DND-41 (cell line): ENCODE measurements around the gene SERP2.

Experiments used
- ATAC-seq: fragments of 200-7000 bp; cut with Tn5 transposase; 3 replicates; pipeline ENCODE4 v1.9.1; 2021; ENCODE audit warnings: low read depth; ENCODE audit not compliant: insufficient read depth
- DNase-seq: peaks from one replicate; pipeline ENCODE4 v3.0.0-alpha.2; 2020
- H2AFZ ChIP-seq: 2 replicates; pipeline ENCODE4 v1.6.0; 2012; ENCODE audit warnings: low read depth, low read length
- H3K27ac ChIP-seq: 2 replicates; pipeline ENCODE4 v1.5.1; 2012; ENCODE audit warnings: low read length, inconsistent platforms
- H3K27me3 ChIP-seq: fragments of 200-600 bp; sonication (generic); 2 replicates; pipeline ENCODE4 v1.6.0; 2012; ENCODE audit warnings: low read length, mild to moderate bottlenecking, inconsistent platforms; ENCODE audit not compliant: insufficient read depth, poor library complexity
- H3K36me3 ChIP-seq: 2 replicates; pipeline ENCODE4 v1.5.1; 2012; ENCODE audit warnings: low read length, inconsistent platforms; ENCODE audit not compliant: insufficient read depth
- H3K4me1 ChIP-seq: 2 replicates; pipeline ENCODE4 v1.5.1; 2012; ENCODE audit warnings: mild to moderate bottlenecking, low read length; ENCODE audit not compliant: insufficient read depth
- H3K4me2 ChIP-seq: 2 replicates; pipeline ENCODE4 v1.6.0; 2012; ENCODE audit warnings: mild to moderate bottlenecking, moderate library complexity, low read length, inconsistent platforms; ENCODE audit not compliant: insufficient read depth
- H3K4me3 ChIP-seq, 2 experiments: fragments of 200-600 bp in 1 of 2; shearing (Covaris generic) in 1 of 2; 2 replicates each; pipeline ENCODE4 v1.5.1; 2012 to 2016; ENCODE audit warnings: inconsistent platforms in 2 of 2, low read length in 2 of 2, mild to moderate bottlenecking in 2 of 2, low read depth in 1 of 2, moderate library complexity in 1 of 2
- H3K79me2 ChIP-seq: 2 replicates; pipeline ENCODE4 v1.6.0; 2012; ENCODE audit warnings: low read length, inconsistent platforms; ENCODE audit not compliant: insufficient read depth
- H3K9ac ChIP-seq: 2 replicates; pipeline ENCODE4 v1.6.0; 2012; ENCODE audit warnings: low read depth, mild to moderate bottlenecking, inconsistent platforms, low read length, moderate library complexity
- H3K9me3 ChIP-seq: 2 replicates; pipeline ENCODE4 v1.5.1; 2012; ENCODE audit warnings: low read length, moderate library complexity, mild to moderate bottlenecking, inconsistent platforms; ENCODE audit not compliant: insufficient read depth, severe bottlenecking
- H4K20me1 ChIP-seq: 2 replicates; pipeline ENCODE4 v1.6.0; 2012; ENCODE audit warnings: low read length; ENCODE audit not compliant: insufficient read depth
- EZH2 ChIP-seq: IDR thresholded peaks from 3 replicates; pipeline ENCODE4 v1.6.1; 2012; ENCODE audit warnings: borderline replicate concordance, low read depth, mild to moderate bottlenecking, moderate library complexity, low read length, inconsistent platforms; ENCODE audit not compliant: severe bottlenecking
- TF ChIP-seq, protein P1 (sequence below): IDR thresholded peaks from 2 replicates; pipeline ENCODE4 v1.5.1; 2012; ENCODE audit warnings: borderline replicate concordance, low read length, moderate library complexity, mild to moderate bottlenecking; ENCODE audit not compliant: poor library complexity, severe bottlenecking; ENCODE audit errors: extremely low read depth

Gene SERP2

DNA sequence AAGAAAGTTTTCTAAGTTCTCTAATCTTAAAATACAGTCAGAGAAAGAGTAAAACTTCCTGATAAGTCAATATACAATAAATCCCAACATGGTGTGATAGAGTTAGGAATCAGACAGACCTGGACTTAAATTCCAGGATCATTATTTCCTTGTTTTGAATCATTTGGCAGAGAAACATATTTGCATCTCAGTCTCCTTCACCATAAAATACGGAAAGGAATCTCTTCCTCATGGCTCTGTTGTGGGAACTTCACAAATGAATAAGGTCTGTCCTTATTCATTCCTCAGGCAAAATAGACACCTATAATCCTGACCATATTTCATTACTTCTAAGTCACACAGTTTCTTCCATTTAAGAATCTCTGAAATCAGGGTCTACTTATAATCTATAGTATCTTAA, 19.3 kb upstream of the SERP2 start:
- DNase-seq: no peak
- Histone ChIP-seq H3K9ac (no peak overlapping the region), H2AFZ (no peak overlapping the region), H3K27me3 (no peaks in the 10 kb centered on the region), H3K4me1 (peaks cover 39% of the 10 kb centered on the region), H4K20me1 (no peaks in the 10 kb centered on the region), H3K9me3 (no peaks in the 10 kb centered on the region), H3K36me3 (no peaks in the 10 kb centered on the region), H3K4me3 (no peak overlapping the region), H3K27ac (no peak overlapping the region), H3K4me2 (no peak overlapping the region), H3K79me2 (no peaks in the 10 kb centered on the region)
- no peak for ATAC-seq
- TF ChIP-seq, protein P1, sequence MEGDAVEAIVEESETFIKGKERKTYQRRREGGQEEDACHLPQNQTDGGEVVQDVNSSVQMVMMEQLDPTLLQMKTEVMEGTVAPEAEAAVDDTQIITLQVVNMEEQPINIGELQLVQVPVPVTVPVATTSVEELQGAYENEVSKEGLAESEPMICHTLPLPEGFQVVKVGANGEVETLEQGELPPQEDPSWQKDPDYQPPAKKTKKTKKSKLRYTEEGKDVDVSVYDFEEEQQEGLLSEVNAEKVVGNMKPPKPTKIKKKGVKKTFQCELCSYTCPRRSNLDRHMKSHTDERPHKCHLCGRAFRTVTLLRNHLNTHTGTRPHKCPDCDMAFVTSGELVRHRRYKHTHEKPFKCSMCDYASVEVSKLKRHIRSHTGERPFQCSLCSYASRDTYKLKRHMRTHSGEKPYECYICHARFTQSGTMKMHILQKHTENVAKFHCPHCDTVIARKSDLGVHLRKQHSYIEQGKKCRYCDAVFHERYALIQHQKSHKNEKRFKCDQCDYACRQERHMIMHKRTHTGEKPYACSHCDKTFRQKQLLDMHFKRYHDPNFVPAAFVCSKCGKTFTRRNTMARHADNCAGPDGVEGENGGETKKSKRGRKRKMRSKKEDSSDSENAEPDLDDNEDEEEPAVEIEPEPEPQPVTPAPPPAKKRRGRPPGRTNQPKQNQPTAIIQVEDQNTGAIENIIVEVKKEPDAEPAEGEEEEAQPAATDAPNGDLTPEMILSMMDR: no peak
- no peak for TF ChIP-seq EZH2

DNA sequence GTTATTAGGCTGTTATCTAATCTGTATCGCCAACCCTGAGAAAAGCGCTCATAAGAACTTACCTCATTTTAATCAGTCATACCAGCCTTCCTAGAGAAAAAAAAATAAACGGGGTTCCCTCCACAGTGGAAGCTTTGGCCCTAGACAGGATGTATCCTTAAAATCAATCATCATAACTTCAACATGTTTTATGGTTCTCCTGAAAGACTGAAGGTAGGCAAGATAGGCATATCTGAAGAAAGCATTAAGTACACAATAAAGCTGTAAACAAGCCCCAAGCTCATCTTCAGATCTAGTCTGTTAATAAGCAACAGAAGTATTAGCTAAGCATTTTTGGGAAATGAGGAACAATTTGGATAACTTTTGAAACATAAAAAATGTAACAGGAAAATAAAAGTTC, 18.7 kb upstream of the SERP2 start:
- Histone ChIP-seq H3K4me1 (peaks cover 39% of the 10 kb centered on the region), H3K79me2 (no peaks in the 10 kb centered on the region), H2AFZ (no peak overlapping the region), H3K4me3 (no peak overlapping the region), H3K9ac (no peak overlapping the region), H3K27ac (no peak overlapping the region), H3K36me3 (no peaks in the 10 kb centered on the region), H3K27me3 (no peaks in the 10 kb centered on the region), H4K20me1 (no peaks in the 10 kb centered on the region), H3K4me2 (no peak overlapping the region), H3K9me3 (no peaks in the 10 kb centered on the region)
- no peak for TF ChIP-seq EZH2
- TF ChIP-seq, protein P1: no peak
- no peak for DNase-seq
- ATAC-seq: no peak

- no peak overlapping the region for H3K9ac ChIP-seq
- H3K4me2 ChIP-seq: no peak overlapping the region
- no peaks in the 10 kb centered on the region for H3K36me3 ChIP-seq
- H2AFZ ChIP-seq: no peak overlapping the region
- ATAC-seq (no peak), DNase-seq (no peak)
- no peaks in the 10 kb centered on the region for H3K79me2 ChIP-seq
- H4K20me1 ChIP-seq: no peaks in the 10 kb centered on the region
- no peaks in the 10 kb centered on the region for H3K9me3 ChIP-seq
- no peak overlapping the region for H3K27ac ChIP-seq
- no peak for TF ChIP-seq EZH2
- TF ChIP-seq, protein P1: no peak
- no peak overlapping the region for H3K4me3 ChIP-seq
- H3K4me1 ChIP-seq: peaks cover 33% of the 10 kb centered on the region
- no peaks in the 10 kb centered on the region for H3K27me3 ChIP-seq
Observed at GRCh38 chr13:44355621-44356020, 18.0 kb upstream of the SERP2 start.

GRCh38 chr13:44359983-44360375, 13.6 kb upstream of the SERP2 start:
- H3K36me3 ChIP-seq: no peaks in the 10 kb centered on the region
- H2AFZ ChIP-seq: no peak overlapping the region
- no peaks in the 10 kb centered on the region for H3K4me1 ChIP-seq
- H3K79me2 ChIP-seq: no peaks in the 10 kb centered on the region
- no peak for TF ChIP-seq EZH2
- TF ChIP-seq, protein P1: no peak
- no peak overlapping the region for H3K9ac ChIP-seq
- H3K4me3 ChIP-seq: no peak overlapping the region
- H3K27me3 ChIP-seq: no peaks in the 10 kb centered on the region
- no peak overlapping the region for H3K27ac ChIP-seq
- no peak for DNase-seq
- no peak for ATAC-seq
- H3K4me2 ChIP-seq: no peak overlapping the region
- H4K20me1 ChIP-seq: no peaks in the 10 kb centered on the region
- no peaks in the 10 kb centered on the region for H3K9me3 ChIP-seq
